Measurements from ENCODE around the gene KDM4B. TPM values are rescaled to one million over a fixed set of nuclear protein-coding genes. Genes with fewer than 3 reads are reported as not detected.

Gene KDM4B
- total and polyA plus RNA-seq, 9 of the 15 experiments (the other 6 are each of a cell fraction or from before 2014, with no cell fraction given) = 0.21 to 29.9 (median 7.3) TPM

- Histone ChIP-seq H3K79me2 (ENCODE audit: control insufficient read depth, insufficient read depth, low read length) (no peaks in the 10 kb centered on the region; the same call in 1 of the 3 replicates), H3K36me3 (ENCODE audit: control insufficient read depth, insufficient read depth, low read length) (peaks cover 36% of the 10 kb centered on the region; the same call in 2 of the 3 replicates), H3K27ac (ENCODE audit: extremely low read depth, low read depth, low read length) (no peak overlapping the region), H3K4me2 (ENCODE audit: insufficient read depth, low read length) (no peak overlapping the region), H3K4me1 (replicated peaks in 1 of 2; ENCODE audit: control insufficient read depth in 2 of 2, insufficient read depth in 2 of 2, low read length in 2 of 2) (peaks cover 0 to 29% of the 10 kb centered on the region in 2 experiments; a peak in 2 of 5 replicates), H3K9me1 (ENCODE audit: control insufficient read depth, insufficient read depth, low read length) (no peaks in the 10 kb centered on the region), H4K20me1 (replicated peaks; ENCODE audit: control insufficient read depth, insufficient read depth, low read length) (peaks cover 9% of the 10 kb centered on the region; the same call in 1 of the 2 replicates), H3K9ac (ENCODE audit: insufficient read depth in 1 of 2, low read depth in 2 of 2, low read length in 2 of 2) (no peak overlapping the region; a peak in 1 of 4 replicates), H3K9me3 (replicated peaks; ENCODE audit: control insufficient read depth, insufficient read depth, low read depth, low read length) (no peaks in the 10 kb centered on the region), H2AFZ (ENCODE audit: low read depth, low read length) (no peak overlapping the region), H3K4me3 (no peak overlapping the region), H3K27me3 (ENCODE audit: control insufficient read depth in 2 of 2, insufficient read depth in 2 of 2, low read length in 2 of 2) (no peaks in the 10 kb centered on the region)
- WGBS (ENCODE audit: insufficient coverage, low coverage, missing lambda C conversion rate) = 98% methylated on average over 10 of the region's 11 CpGs
- BruUV-seq (replicated peaks) = no TSS peak
- ChIA-PET POLR2A (interaction anchor here (0.6 kb wide), 1 partner anchor 1157 kb away, joined by 3 read pairs; no protein-coding TSS in a partner anchor), CTCF (ENCODE audit: low intra/inter-chr PET ratio) (no interaction called here)
- intact Hi-C loops (cut with micrococcal nuclease) (no loop called here), in situ Hi-C loops (cut with MboI) (no loop called here)
- DNase-seq (ENCODE audit: extremely low read depth in 1 of 4, low spot score in 3 of 4) (no peak), FAIRE-seq (no peak), ATAC-seq (no peak)
- TF ChIP-seq YY1 (IDR thresholded peaks at IDR 0.05; ENCODE audit: borderline replicate concordance in 1 of 3, control insufficient read depth in 1 of 3, extremely low read depth in 1 of 3, insufficient read depth in 3 of 3, insufficient read length in 1 of 3, insufficient replicate concordance in 2 of 3, low read depth in 1 of 3, low read length in 2 of 3) = no peak
- TF ChIP-seq SMARCC2 (IDR thresholded peaks at IDR 0.05; ENCODE audit: low read depth) = no peak
- no peak for TF ChIP-seq GATAD2B (IDR thresholded peaks at IDR 0.05; ENCODE audit: borderline replicate concordance)
These were observed 72.9 kb downstream of the KDM4B start for GRCh38 chr19:5041913-5042187.

- POLR2A ChIA-PET = no interaction called here
- Histone ChIP-seq H3K9me1 (ENCODE audit: control insufficient read depth, insufficient read depth, low read length) (no peaks in the 10 kb centered on the region), H3K27me3 (ENCODE audit: control insufficient read depth in 2 of 2, insufficient read depth in 2 of 2, low read length in 2 of 2) (no peaks in the 10 kb centered on the region), H3K36me3 (ENCODE audit: control insufficient read depth, insufficient read depth, low read length) (peaks cover 39% of the 10 kb centered on the region; the same call in 2 of the 3 replicates), H3K4me1 (replicated peaks in 1 of 2; ENCODE audit: control insufficient read depth in 2 of 2, insufficient read depth in 2 of 2, low read length in 2 of 2) (peaks cover 0 to 33% of the 10 kb centered on the region in 2 experiments; a peak in 2 of 5 replicates), H3K27ac (ENCODE audit: extremely low read depth, low read depth, low read length) (no peak overlapping the region), H3K9ac (ENCODE audit: insufficient read depth in 1 of 2, low read depth in 2 of 2, low read length in 2 of 2) (no peak overlapping the region), H3K4me3 (no peak overlapping the region), H2AFZ (ENCODE audit: low read depth, low read length) (no peak overlapping the region), H3K4me2 (ENCODE audit: insufficient read depth, low read length) (no peak overlapping the region), H3K79me2 (ENCODE audit: control insufficient read depth, insufficient read depth, low read length) (no peaks in the 10 kb centered on the region; the same call in 1 of the 3 replicates), H3K9me3 (replicated peaks; ENCODE audit: control insufficient read depth, insufficient read depth, low read depth, low read length) (no peaks in the 10 kb centered on the region), H4K20me1 (replicated peaks; ENCODE audit: control insufficient read depth, insufficient read depth, low read length) (peaks cover 9% of the 10 kb centered on the region)
- intact Hi-C loops (cut with micrococcal nuclease) (no loop called here), in situ Hi-C loops (cut with MboI) (no loop called here)
- TF ChIP-seq DNMT1 (IDR thresholded peaks at IDR 0.05) (no peak), NFXL1 (CRISPR knock-in tag; IDR thresholded peaks at IDR 0.05) (no peak)
- no peak for FAIRE-seq
- 83% methylated on average over 16 of the region's 18 CpGs for WGBS (ENCODE audit: insufficient coverage, low coverage, missing lambda C conversion rate)
- CTCF ChIA-PET (ENCODE audit: low intra/inter-chr PET ratio) = no interaction called here
- no TSS peak for BruUV-seq (replicated peaks)
- ATAC-seq = no peak
- no peak for DNase-seq (ENCODE audit: extremely low read depth in 1 of 4, low spot score in 3 of 4)
These were observed 73.6 kb downstream of the KDM4B start for GRCh38 chr19:5042556-5042955.
